Stimulated activated naive CD8-positive, alpha-beta T cell treated with anti-CD3 and anti-CD28 coated beads, Interleukin-15, Interleukin-2, amounts not matched to agents 100 U/mL and 50 U/mL, for 24 hours (primary cell): ENCODE data around the gene IL4I1.

ENCODE experiments used
- ATAC-seq: fragments of 150-1000 bp; cut with Tn5 transposase; one replicate; pipeline ENCODE4 v1.10.0; 2021
- DNase-seq: peaks from one replicate; pipeline ENCODE4 v3.0.0; 2021

IL4I1 gene

GRCh38 chr19:49879243-49879963, 17.3 kb downstream of the IL4I1 start:
- ATAC-seq (no peak), DNase-seq (no peak)

GRCh38 chr19:49878744-49879070, 18.0 kb downstream of the IL4I1 start:
- no peak for ATAC-seq
- DNase-seq: no peak

- ATAC-seq (peak; percentile 88), DNase-seq (peak; percentile 100)
These were observed 18.6 kb downstream of the IL4I1 start for GRCh38 chr19:49877879-49878743.

GRCh38 chr19:49877020-49877878, 19.4 kb downstream of the IL4I1 start, which contains the start of the genes AKT1S1 and TBC1D17:
TSS of gene AKT1S1 (minus strand) at chr19:49877355. CDS start at chr19:49873295, 4,060 bp downstream.
TSS of gene TBC1D17 (plus strand) at chr19:49877702. CDS start at chr19:49877724, 22 bp downstream.
- ATAC-seq (peak; percentile 75), DNase-seq (peak; percentile 98)

- DNase-seq (peak; percentile 97), ATAC-seq (peak; percentile 53)
These were observed 20.2 kb downstream of the IL4I1 start for GRCh38 chr19:49876422-49877019.

GRCh38 chr19:49875857-49876421, 20.7 kb downstream of the IL4I1 start:
- ATAC-seq: no peak
- DNase-seq: peak; percentile 70

- no peak for ATAC-seq
- DNase-seq: no peak
These were observed 21.5 kb downstream of the IL4I1 start for GRCh38 chr19:49875177-49875576.

- ATAC-seq: no peak
- no peak for DNase-seq
These were observed 22.1 kb downstream of the IL4I1 start for GRCh38 chr19:49874503-49875157.

GRCh38 chr19:49873834-49874233, 22.9 kb downstream of the IL4I1 start:
- ATAC-seq: no peak
- DNase-seq: no peak

GRCh38 chr19:49873129-49873521, 23.6 kb downstream of the IL4I1 start:
- no peak for ATAC-seq
- DNase-seq: no peak

GRCh38 chr19:49872245-49873128, 24.2 kb downstream of the IL4I1 start:
- ATAC-seq (no peak), DNase-seq (no peak)

GRCh38 chr19:49871349-49871985, 25.2 kb downstream of the IL4I1 start:
- DNase-seq: no peak
- no peak for ATAC-seq

GRCh38 chr19:49870309-49870901, 26.3 kb downstream of the IL4I1 start:
- no peak for ATAC-seq
- no peak for DNase-seq

- ATAC-seq: peak; percentile 84
- peak; percentile 89 for DNase-seq
These were observed 27.0 kb downstream of the IL4I1 start for GRCh38 chr19:49869484-49870308.

- DNase-seq: no peak
- peak; percentile 6 for ATAC-seq
These were observed 27.6 kb downstream of the IL4I1 start for GRCh38 chr19:49869009-49869483.

- ATAC-seq: peak; percentile 54
- DNase-seq: peak; percentile 86
These were observed 29.5 kb downstream of the IL4I1 start, which contains the start of gene PNKP for GRCh38 chr19:49866933-49867782. TSS of gene PNKP (minus strand) at chr19:49867576. CDS start at chr19:49867204, 372 bp downstream.

GRCh38 chr19:49864890-49865289, 31.8 kb downstream of the IL4I1 start:
- DNase-seq: no peak
- ATAC-seq: no peak
